Endothelial cell of umbilical vein (primary cell): Measurements from ENCODE around the gene SLC25A53.

Experiments
- EZH2 ChIP-seq: IDR thresholded peaks from 2 replicates; pipeline ENCODE4 v1.6.1; 2012; ENCODE audit warnings: borderline replicate concordance, low read depth, mild to moderate bottlenecking, moderate library complexity, low read length, inconsistent platforms; ENCODE audit not compliant: severe bottlenecking
- POLR2A ChIP-seq: IDR thresholded peaks from 2 replicates; pipeline ENCODE4 v1.6.1; 2012; ENCODE audit warnings: low read depth, mild to moderate bottlenecking, control low read depth, low read length
- TF ChIP-seq, protein P1 (sequence below): IDR thresholded peaks from 2 replicates; pipeline ENCODE4 v1.6.1; 2011; ENCODE audit not compliant: insufficient read depth, insufficient read length
- TF ChIP-seq, protein P2 (sequence below), 2 donors: IDR thresholded peaks; 1 replicate in 1 of 2; 2 replicates in 1 of 2; pipeline ENCODE4 v1.5.1; 2011; ENCODE audit warnings: low read length in 2 of 2, mild to moderate bottlenecking in 2 of 2, moderate library complexity in 2 of 2, control low read depth in 1 of 2, inconsistent platforms in 1 of 2, low read depth in 1 of 2; ENCODE audit not compliant: insufficient read depth in 1 of 2; ENCODE audit errors: extremely low read depth in 1 of 2

DNA sequence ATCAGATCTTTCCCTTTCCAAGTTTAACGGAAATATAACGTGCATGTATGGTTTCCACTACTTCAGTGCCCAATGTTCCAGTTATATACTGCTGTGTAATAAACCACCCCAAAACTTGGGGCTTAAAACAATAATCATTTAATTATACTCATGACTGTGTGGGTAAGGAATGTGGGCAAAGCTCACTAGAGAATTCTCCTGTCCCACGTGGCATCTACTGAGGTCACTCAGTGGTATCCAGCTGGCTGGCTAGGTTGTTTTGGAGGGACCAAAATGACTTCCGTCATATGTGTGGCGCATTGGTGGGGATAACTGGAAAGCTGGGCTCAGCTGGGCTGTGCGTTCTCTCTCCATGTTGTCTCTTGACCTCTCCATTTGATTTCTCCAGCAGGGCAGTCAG is 26.0 kb downstream of the SLC25A53 start:
- TF ChIP-seq POLR2A (no peak), EZH2 (no peak)
- TF ChIP-seq, protein P1, sequence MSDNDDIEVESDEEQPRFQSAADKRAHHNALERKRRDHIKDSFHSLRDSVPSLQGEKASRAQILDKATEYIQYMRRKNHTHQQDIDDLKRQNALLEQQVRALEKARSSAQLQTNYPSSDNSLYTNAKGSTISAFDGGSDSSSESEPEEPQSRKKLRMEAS, result no peak
- TF ChIP-seq, protein P2, sequence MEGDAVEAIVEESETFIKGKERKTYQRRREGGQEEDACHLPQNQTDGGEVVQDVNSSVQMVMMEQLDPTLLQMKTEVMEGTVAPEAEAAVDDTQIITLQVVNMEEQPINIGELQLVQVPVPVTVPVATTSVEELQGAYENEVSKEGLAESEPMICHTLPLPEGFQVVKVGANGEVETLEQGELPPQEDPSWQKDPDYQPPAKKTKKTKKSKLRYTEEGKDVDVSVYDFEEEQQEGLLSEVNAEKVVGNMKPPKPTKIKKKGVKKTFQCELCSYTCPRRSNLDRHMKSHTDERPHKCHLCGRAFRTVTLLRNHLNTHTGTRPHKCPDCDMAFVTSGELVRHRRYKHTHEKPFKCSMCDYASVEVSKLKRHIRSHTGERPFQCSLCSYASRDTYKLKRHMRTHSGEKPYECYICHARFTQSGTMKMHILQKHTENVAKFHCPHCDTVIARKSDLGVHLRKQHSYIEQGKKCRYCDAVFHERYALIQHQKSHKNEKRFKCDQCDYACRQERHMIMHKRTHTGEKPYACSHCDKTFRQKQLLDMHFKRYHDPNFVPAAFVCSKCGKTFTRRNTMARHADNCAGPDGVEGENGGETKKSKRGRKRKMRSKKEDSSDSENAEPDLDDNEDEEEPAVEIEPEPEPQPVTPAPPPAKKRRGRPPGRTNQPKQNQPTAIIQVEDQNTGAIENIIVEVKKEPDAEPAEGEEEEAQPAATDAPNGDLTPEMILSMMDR (IDR thresholded peaks at IDR 0.05; ENCODE audit: extremely low read depth in 1 of 2, insufficient read depth in 1 of 2, low read depth in 1 of 2, low read length in 2 of 2), result no peak
